DOHH2 (cell line): ENCODE results near the gene MEIS2.

ENCODE experiments used
- H3F3A ChIP-seq: fragments of 200-600 bp; sonication (generic), shearing (Covaris generic); 2 replicates; pipeline ENCODE4 v1.6.0; 2016; ENCODE audit warnings: antibody characterized with exemption, mild to moderate bottlenecking; ENCODE audit not compliant: control insufficient read depth, insufficient read depth
- H3K27ac ChIP-seq: fragments of 200-600 bp; sonication (generic); 2 replicates; pipeline ENCODE4 v1.5.1; 2014; ENCODE audit warnings: low read depth, mild to moderate bottlenecking, low read length, moderate library complexity
- H3K27me3 ChIP-seq: fragments of 200-600 bp; sonication (generic); 2 replicates; pipeline ENCODE4 v1.6.1; 2014; ENCODE audit warnings: mild to moderate bottlenecking, low read length, mixed read lengths; ENCODE audit not compliant: control insufficient read depth
- H3K36me3 ChIP-seq: fragments of 200-600 bp; sonication (generic); 2 replicates; pipeline ENCODE4 v1.6.1; 2014; ENCODE audit warnings: mild to moderate bottlenecking, low read length, moderate library complexity, mixed read lengths; ENCODE audit not compliant: control insufficient read depth
- H3K4me1 ChIP-seq: fragments of 200-600 bp; sonication (generic); 2 replicates; pipeline ENCODE4 v1.6.1; 2014; ENCODE audit warnings: mild to moderate bottlenecking, low read length, mixed read lengths; ENCODE audit not compliant: control insufficient read depth
- H3K4me2 ChIP-seq: fragments of 200-600 bp; sonication (generic); 2 replicates; pipeline ENCODE4 v1.6.0; 2014; ENCODE audit warnings: mild to moderate bottlenecking, low read length, moderate library complexity
- H3K4me3 ChIP-seq: fragments of 200-600 bp; sonication (generic); 2 replicates; pipeline ENCODE4 v1.5.1; 2014; ENCODE audit warnings: mild to moderate bottlenecking, low read length, mixed read lengths
- H3K79me2 ChIP-seq: fragments of 200-600 bp; sonication (generic); 2 replicates; pipeline ENCODE4 v1.6.1; 2014; ENCODE audit warnings: mild to moderate bottlenecking, low read length, mixed read lengths; ENCODE audit not compliant: control insufficient read depth
- H3K9me2 ChIP-seq: fragments of 200-600 bp; sonication (generic); replicated peaks from 2 replicates; pipeline ENCODE4 v1.6.1; 2014; ENCODE audit warnings: mild to moderate bottlenecking, low read length, mixed read lengths; ENCODE audit not compliant: control insufficient read depth
- H3K9me3 ChIP-seq: fragments of 200-600 bp; sonication (generic); 2 replicates; pipeline ENCODE4 v1.6.1; 2014; ENCODE audit warnings: antibody characterized with exemption, low read length, mixed read lengths; ENCODE audit not compliant: control insufficient read depth, insufficient read depth
- H4K20me1 ChIP-seq: fragments of 200-600 bp; sonication (generic); 2 replicates; pipeline ENCODE4 v1.6.0; 2014; ENCODE audit warnings: low read depth, mild to moderate bottlenecking, antibody characterized with exemption, low read length, moderate library complexity; ENCODE audit not compliant: control insufficient read depth, insufficient read depth
- EZH2phosphoT487 ChIP-seq: fragments of 200-600 bp; sonication (generic); IDR thresholded peaks from 2 replicates; pipeline ENCODE4 v1.6.1; 2017; ENCODE audit warnings: borderline replicate concordance, mild to moderate bottlenecking, antibody characterized with exemption, low read length, moderate library complexity, mixed read lengths
- TF ChIP-seq, protein P1 (sequence below): fragments of 200-600 bp; sonication (generic); IDR thresholded peaks from one replicate; pipeline ENCODE4 v1.5.1; 2014; ENCODE audit warnings: antibody characterized with exemption, mild to moderate bottlenecking, low read depth, low read length; ENCODE audit not compliant: poor library complexity, severe bottlenecking

MEIS2 gene

DNA sequence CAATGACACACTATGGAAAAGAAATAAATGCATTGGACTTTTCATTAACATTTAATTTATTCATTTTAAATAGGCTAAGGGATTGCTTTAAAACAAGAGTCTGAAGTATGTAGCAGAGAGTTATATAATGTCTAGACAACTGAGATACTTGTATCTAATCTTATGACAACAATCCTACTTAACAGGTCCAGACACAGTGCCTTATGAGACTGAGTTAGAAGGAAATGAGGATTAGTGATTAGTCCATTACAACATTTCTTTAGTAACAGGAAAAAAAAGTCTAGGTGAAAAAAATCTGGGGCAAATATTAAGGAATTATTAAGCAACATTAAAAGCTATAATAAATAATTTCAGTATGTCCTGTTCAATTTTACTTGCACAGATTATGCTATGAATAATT is 140.6 kb downstream of the MEIS2 start:
- Histone ChIP-seq H3K4me1 (no peaks in the 10 kb centered on the region), H3K4me2 (no peak overlapping the region), H3K9me2 (no peaks in the 10 kb centered on the region), H3K79me2 (no peaks in the 10 kb centered on the region), H3K4me3 (no peak overlapping the region), H3F3A (no peaks in the 10 kb centered on the region), H3K36me3 (peaks cover 3% of the 10 kb centered on the region; the same call in 1 of the 2 replicates), H3K27ac (no peak overlapping the region), H4K20me1 (no peaks in the 10 kb centered on the region), H3K9me3 (no peaks in the 10 kb centered on the region), H3K27me3 (no peaks in the 10 kb centered on the region)
- TF ChIP-seq EZH2phosphoT487 = no peak
- TF ChIP-seq, protein P1, sequence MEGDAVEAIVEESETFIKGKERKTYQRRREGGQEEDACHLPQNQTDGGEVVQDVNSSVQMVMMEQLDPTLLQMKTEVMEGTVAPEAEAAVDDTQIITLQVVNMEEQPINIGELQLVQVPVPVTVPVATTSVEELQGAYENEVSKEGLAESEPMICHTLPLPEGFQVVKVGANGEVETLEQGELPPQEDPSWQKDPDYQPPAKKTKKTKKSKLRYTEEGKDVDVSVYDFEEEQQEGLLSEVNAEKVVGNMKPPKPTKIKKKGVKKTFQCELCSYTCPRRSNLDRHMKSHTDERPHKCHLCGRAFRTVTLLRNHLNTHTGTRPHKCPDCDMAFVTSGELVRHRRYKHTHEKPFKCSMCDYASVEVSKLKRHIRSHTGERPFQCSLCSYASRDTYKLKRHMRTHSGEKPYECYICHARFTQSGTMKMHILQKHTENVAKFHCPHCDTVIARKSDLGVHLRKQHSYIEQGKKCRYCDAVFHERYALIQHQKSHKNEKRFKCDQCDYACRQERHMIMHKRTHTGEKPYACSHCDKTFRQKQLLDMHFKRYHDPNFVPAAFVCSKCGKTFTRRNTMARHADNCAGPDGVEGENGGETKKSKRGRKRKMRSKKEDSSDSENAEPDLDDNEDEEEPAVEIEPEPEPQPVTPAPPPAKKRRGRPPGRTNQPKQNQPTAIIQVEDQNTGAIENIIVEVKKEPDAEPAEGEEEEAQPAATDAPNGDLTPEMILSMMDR = no peak

DNA sequence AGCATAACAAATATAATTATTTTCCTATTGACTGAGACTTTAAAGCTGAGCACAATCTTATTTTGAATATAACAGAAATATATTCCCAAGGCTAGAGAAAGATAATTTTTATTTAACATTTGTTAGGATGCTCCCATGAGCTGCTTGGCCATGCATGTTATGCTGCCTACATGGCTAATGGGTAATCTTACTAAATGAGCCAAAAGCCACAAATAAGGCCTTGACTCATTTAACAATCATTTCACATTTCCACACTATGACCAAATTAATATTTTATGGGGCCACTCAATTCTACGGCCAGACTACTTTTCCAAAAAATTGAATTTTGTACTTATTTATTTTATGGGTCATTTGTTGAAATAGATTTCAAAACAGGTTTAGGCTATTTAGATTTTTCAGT is 141.7 kb downstream of the MEIS2 start:
- no peaks in the 10 kb centered on the region for H3K9me2 ChIP-seq
- H4K20me1 ChIP-seq = no peaks in the 10 kb centered on the region
- H3K4me2 ChIP-seq = no peak overlapping the region
- peaks cover 2% of the 10 kb centered on the region; the same call in 1 of the 2 replicates for H3K36me3 ChIP-seq
- TF ChIP-seq EZH2phosphoT487 = no peak
- TF ChIP-seq, protein P1 = no peak
- no peaks in the 10 kb centered on the region for H3K27me3 ChIP-seq
- H3K4me1 ChIP-seq = no peaks in the 10 kb centered on the region
- no peak overlapping the region for H3K27ac ChIP-seq
- no peak overlapping the region for H3K4me3 ChIP-seq
- no peaks in the 10 kb centered on the region for H3K79me2 ChIP-seq
- H3K9me3 ChIP-seq = no peaks in the 10 kb centered on the region
- H3F3A ChIP-seq = no peaks in the 10 kb centered on the region

DNA sequence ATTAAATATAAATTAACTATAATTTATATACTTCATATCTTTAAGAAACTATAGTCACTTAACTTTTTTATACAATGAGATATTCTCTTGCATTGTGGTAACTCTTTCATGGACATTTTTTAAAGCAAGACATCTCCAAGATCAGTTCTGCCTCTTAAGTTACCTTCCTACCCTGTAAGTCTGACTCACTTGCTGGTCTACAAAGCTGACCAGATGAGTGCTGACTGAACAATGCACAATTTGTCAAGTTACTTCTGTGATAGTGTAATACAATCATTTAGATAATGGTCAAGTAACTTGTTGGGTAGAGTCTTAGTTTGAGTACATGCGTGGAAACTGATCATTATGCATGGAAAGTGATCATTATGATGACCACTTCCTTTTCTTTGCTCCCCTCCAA is 145.9 kb downstream of the MEIS2 start:
- no peaks in the 10 kb centered on the region for H3K4me1 ChIP-seq
- no peaks in the 10 kb centered on the region for H4K20me1 ChIP-seq
- no peaks in the 10 kb centered on the region for H3F3A ChIP-seq
- no peaks in the 10 kb centered on the region for H3K9me2 ChIP-seq
- H3K9me3 ChIP-seq = no peaks in the 10 kb centered on the region
- no peaks in the 10 kb centered on the region for H3K79me2 ChIP-seq
- H3K4me2 ChIP-seq = no peak overlapping the region
- no peak overlapping the region for H3K4me3 ChIP-seq
- H3K36me3 ChIP-seq = no peaks in the 10 kb centered on the region
- H3K27me3 ChIP-seq = no peaks in the 10 kb centered on the region
- no peak overlapping the region for H3K27ac ChIP-seq
- TF ChIP-seq EZH2phosphoT487 = no peak
- TF ChIP-seq, protein P1 = no peak

DNA sequence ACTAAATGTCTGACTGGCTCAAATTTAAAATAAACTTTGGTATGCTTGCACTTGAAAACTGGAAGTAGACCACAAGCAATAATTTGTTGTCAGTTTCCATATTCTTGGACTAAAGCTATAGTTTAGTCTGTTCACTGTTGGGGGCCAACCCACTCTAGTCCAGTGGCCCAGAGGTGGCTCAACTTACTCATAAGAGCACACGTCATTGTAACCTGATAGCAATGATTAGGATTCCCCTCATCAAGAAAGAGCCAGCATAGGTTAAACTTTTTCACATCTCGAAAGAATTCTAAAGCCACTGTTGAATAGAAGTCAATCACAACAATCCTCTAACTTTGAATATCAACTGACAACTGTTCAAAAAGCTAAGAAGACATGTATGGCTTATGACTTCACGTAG is 147.0 kb downstream of the MEIS2 start:
- H3K4me2 ChIP-seq = no peak overlapping the region
- H3K27me3 ChIP-seq = no peaks in the 10 kb centered on the region
- H3F3A ChIP-seq = no peaks in the 10 kb centered on the region
- no peaks in the 10 kb centered on the region for H3K9me2 ChIP-seq
- H4K20me1 ChIP-seq = no peaks in the 10 kb centered on the region
- H3K4me3 ChIP-seq = no peak overlapping the region
- no peaks in the 10 kb centered on the region for H3K9me3 ChIP-seq
- H3K4me1 ChIP-seq = no peaks in the 10 kb centered on the region
- H3K79me2 ChIP-seq = no peaks in the 10 kb centered on the region
- peaks cover 10% of the 10 kb centered on the region for H3K36me3 ChIP-seq
- no peak overlapping the region for H3K27ac ChIP-seq
- no peak for TF ChIP-seq EZH2phosphoT487
- TF ChIP-seq, protein P1 = no peak
